Aorta (tissue), 5 donors: ENCODE data around the gene CD84. TPM values are rescaled to one million over a fixed set of nuclear protein-coding genes. Genes with fewer than 3 reads are reported as not detected.

Experiments
- ATAC-seq: fragments of 200-7000 bp; cut with Tn5 transposase; one replicate; pipeline ENCODE4 v1.9.1; 2022; ENCODE audit warnings: moderate library complexity; ENCODE audit not compliant: low FRiP score
- DNase-seq, 2 donors: peaks; one replicate each; pipeline ENCODE4 v3.0.0-alpha.2; 2020
- H3K27ac ChIP-seq, 2 donors: one replicate each; pipeline ENCODE4 v1.5.1; 2013; ENCODE audit warnings: low read length in 2 of 2, mild to moderate bottlenecking in 2 of 2, moderate library complexity in 2 of 2, control low read depth in 1 of 2, inconsistent platforms in 1 of 2, low read depth in 1 of 2
- H3K27me3 ChIP-seq, 2 donors: one replicate each; pipeline ENCODE4 v1.6.1; 2013; ENCODE audit warnings: control low read depth in 1 of 2, low read length in 1 of 2, mild to moderate bottlenecking in 1 of 2, moderate library complexity in 1 of 2; ENCODE audit not compliant: insufficient read depth in 2 of 2, control insufficient read depth in 1 of 2
- H3K36me3 ChIP-seq, 2 donors: one replicate each; pipeline ENCODE4 v1.6.1; 2013; ENCODE audit warnings: control low read depth in 1 of 2, low read length in 1 of 2, mild to moderate bottlenecking in 1 of 2; ENCODE audit not compliant: insufficient read depth in 2 of 2, control insufficient read depth in 1 of 2
- H3K4me1 ChIP-seq, 2 donors: one replicate each; pipeline ENCODE4 v1.6.1; 2013; ENCODE audit warnings: low read length in 2 of 2, control low read depth in 1 of 2, mild to moderate bottlenecking in 1 of 2, moderate library complexity in 1 of 2; ENCODE audit not compliant: insufficient read depth in 2 of 2, control insufficient read depth in 1 of 2
- H3K4me3 ChIP-seq, 2 donors: one replicate each; pipeline ENCODE4 v1.5.1; 2013; ENCODE audit warnings: low read length in 2 of 2, control low read depth in 1 of 2, mild to moderate bottlenecking in 1 of 2
- H3K9me3 ChIP-seq: one replicate; pipeline ENCODE4 v1.6.1; 2013; ENCODE audit warnings: mild to moderate bottlenecking, low read length; ENCODE audit not compliant: control insufficient read depth
- whole genome bisulfite sequencing, 2 donors: extraction: QIAGEN DNeasy Blood & Tissue Kit; methylation state at CpG; one replicate each; pipeline ENCODE4 v1.1.7; 2013; 5-methylcytosine and 5-hydroxymethylcytosine counted together
- intact Hi-C, 2 donors: fragments of 100-400 bp; cut with DNase I; formaldehyde crosslinking; loops; one replicate each; pipeline versions ENCODE4 v1.14.2 to v1.15.0; 2022
- polyA plus RNA-seq, 2 donors: library from polyadenylated mRNA; stranded (reverse); fragments of 200-250 nt; gene quantifications; one replicate each; pipeline ENCODE4 v1.2.3, GENCODE V29; 2013
- total RNA-seq, 2 donors: library from RNA; stranded (reverse); fragmentation: NEBNext Ultra II Directional; extraction: Animal tissue kit (Norgen Biotek cat#: 25700); gene quantifications; one replicate each; pipeline ENCODE4 v1.2.1, GENCODE V29; 2021
- donor health status: healthy with polysubstance abuse.
- donor health status: Bipolar disorder and iron deficiency.
- donor health status: DM: no; HTN: no; CAD: no.
- donor health status: DM: no; HTN: no; CAD: no.
- donor health status: DM: yes; HTN: yes; CAD: no.

The CD84 gene
- total and polyA plus RNA-seq, 4 donors: 0.41 to 22.9 (median 7.5) TPM

GRCh38 chr1:160558660-160559380 is 20.5 kb downstream of the CD84 start:
- no peaks in the 10 kb centered on the region for H3K27me3 ChIP-seq
- intact Hi-C loops: no loop called here
- H3K4me1 ChIP-seq: no peaks in the 10 kb centered on the region
- no peak for ATAC-seq
- H3K36me3 ChIP-seq: no peaks in the 10 kb centered on the region
- H3K27ac ChIP-seq: no peak overlapping the region
- no peak for DNase-seq
- no peaks in the 10 kb centered on the region for H3K9me3 ChIP-seq
- WGBS, 2 donors: 75 to 79% methylated on average over 4 of the region's 4 CpGs
- H3K4me3 ChIP-seq: no peak overlapping the region

GRCh38 chr1:160553778-160554177 is 25.5 kb downstream of the CD84 start:
- H3K27ac ChIP-seq: no peak overlapping the region
- H3K9me3 ChIP-seq: peaks cover 1% of the 10 kb centered on the region
- ATAC-seq (no peak), DNase-seq (no peak)
- no peaks in the 10 kb centered on the region for H3K4me1 ChIP-seq
- no peak overlapping the region for H3K4me3 ChIP-seq
- H3K27me3 ChIP-seq: no peaks in the 10 kb centered on the region
- WGBS, 2 donors: 65 to 66% methylated on average over 4 of the region's 4 CpGs
- H3K36me3 ChIP-seq: no peaks in the 10 kb centered on the region
- intact Hi-C loops: no loop called here

DNA sequence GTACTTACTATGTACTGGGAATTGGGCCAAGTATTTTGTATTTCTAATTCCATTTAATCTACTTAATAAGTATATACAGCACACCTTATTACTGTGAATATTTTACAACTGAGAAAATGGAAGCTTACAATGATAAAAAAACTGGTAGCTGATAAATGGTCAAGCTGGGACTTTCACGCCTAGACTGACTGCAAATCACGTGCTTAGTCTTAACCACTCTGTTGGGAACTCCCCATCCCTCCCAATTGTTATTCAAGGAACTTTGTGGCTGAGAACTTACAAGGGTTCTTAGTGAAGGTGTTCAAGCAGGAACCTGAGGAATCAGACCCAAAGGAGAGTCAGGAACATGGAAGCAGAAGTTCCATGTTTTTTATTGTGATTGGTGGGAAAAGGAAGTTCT is 26.9 kb downstream of the CD84 start:
- Histone ChIP-seq H3K36me3 (no peaks in the 10 kb centered on the region), H3K27me3 (no peaks in the 10 kb centered on the region), H3K4me1 (no peaks in the 10 kb centered on the region), H3K4me3 (no peak overlapping the region), H3K9me3 (peaks cover 1% of the 10 kb centered on the region), H3K27ac (no peak overlapping the region)
- intact Hi-C loops: no loop called here
- DNase-seq (no peak), ATAC-seq (no peak)
- WGBS, 2 donors: 52 to 53% methylated on average over 2 of the region's 2 CpGs

- Histone ChIP-seq H3K4me1 (no peaks in the 10 kb centered on the region), H3K27ac (no peak overlapping the region), H3K27me3 (no peaks in the 10 kb centered on the region), H3K4me3 (no peak overlapping the region), H3K9me3 (peaks cover 1% of the 10 kb centered on the region), H3K36me3 (no peaks in the 10 kb centered on the region)
- intact Hi-C loops: no loop called here
- 63 to 72% methylated on average over 6 of the region's 6 CpGs for WGBS, 2 donors
- ATAC-seq (no peak), DNase-seq (peak in 1 of 2 donors; percentile 59)
Observed at GRCh38 chr1:160550572-160551034, 28.7 kb downstream of the CD84 start.

DNA sequence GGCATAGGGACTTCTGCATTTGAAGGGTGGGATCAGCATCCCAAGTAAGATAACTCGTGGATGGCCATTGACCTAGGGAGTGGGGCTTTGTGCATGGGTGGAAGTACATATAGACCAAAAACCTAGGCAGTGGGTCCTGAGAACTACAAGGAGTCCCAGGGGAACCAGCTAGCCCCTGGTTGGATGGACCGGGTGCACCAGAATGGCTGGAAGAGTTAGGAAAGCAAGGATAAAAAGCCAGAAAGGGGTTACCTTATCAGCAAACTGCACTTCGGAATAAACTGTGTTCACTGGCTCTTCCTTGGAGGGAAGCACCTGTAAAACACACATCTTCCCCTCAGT is 29.7 kb downstream of the CD84 start:
- Histone ChIP-seq H3K27ac (no peak overlapping the region), H3K9me3 (peaks cover 1% of the 10 kb centered on the region), H3K4me1 (no peaks in the 10 kb centered on the region), H3K27me3 (no peaks in the 10 kb centered on the region), H3K36me3 (no peaks in the 10 kb centered on the region), H3K4me3 (no peak overlapping the region)
- WGBS, 2 donors: 77 to 78% methylated on average over 3 of the region's 3 CpGs
- ATAC-seq (no peak), DNase-seq (no peak)
- intact Hi-C loops: no loop called here

GRCh38 chr1:160548960-160549664 is 30.2 kb downstream of the CD84 start:
- intact Hi-C loops: no loop called here
- H3K27me3 ChIP-seq: no peaks in the 10 kb centered on the region
- H3K27ac ChIP-seq: no peak overlapping the region
- ATAC-seq (no peak), DNase-seq (no peak)
- no peaks in the 10 kb centered on the region for H3K36me3 ChIP-seq
- WGBS, 2 donors: 53 to 56% methylated on average over 5 of the region's 5 CpGs
- H3K4me1 ChIP-seq: no peaks in the 10 kb centered on the region
- no peak overlapping the region for H3K4me3 ChIP-seq
- peaks cover 1% of the 10 kb centered on the region for H3K9me3 ChIP-seq

DNA sequence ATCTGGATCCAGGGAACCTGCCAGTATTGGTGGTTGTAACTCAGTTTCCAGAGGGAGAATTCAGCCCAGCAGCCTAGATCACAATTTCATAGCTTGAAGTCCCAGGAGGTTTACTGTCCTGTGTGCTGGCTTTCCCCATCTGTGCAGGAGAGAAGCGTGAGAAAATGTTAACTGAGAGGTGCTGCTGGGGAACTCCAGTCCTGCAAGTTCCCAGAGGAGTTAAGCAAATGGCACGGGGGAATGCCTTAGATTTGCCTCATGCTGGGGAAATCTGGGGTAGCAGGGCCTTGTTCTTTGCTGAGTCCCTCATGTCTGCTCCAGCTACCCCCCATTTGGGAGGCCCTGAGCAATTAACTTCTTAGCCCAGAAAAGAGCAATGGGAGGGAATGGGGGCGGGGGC is 31.1 kb downstream of the CD84 start:
- intact Hi-C loops: no loop called here
- WGBS, 2 donors: 39 to 50% methylated on average over 3 of the region's 3 CpGs
- Histone ChIP-seq H3K27me3 (no peaks in the 10 kb centered on the region), H3K4me1 (no peaks in the 10 kb centered on the region), H3K9me3 (no peaks in the 10 kb centered on the region), H3K27ac (no peak overlapping the region), H3K36me3 (no peaks in the 10 kb centered on the region), H3K4me3 (no peak overlapping the region)
- DNase-seq: no peak
- no peak for ATAC-seq

DNA sequence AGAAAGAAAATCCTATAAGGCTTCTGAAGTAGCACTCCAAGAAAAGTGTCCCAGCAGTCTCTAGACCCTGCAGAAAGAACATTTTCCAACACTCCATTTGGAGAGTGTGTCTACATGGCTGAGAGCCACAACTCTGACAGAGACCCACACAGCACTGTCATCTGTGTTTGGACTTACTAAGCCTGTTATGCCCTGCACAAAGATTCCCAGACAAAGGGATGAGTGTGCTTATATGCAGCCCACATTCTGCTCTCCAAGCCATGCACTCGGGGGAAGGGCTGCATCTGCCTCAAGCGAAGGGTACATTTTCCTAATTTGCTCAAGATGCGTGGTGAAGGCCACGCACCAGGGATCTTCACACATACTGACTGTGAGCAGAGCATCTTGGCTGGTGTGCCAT is 31.9 kb downstream of the CD84 start:
- 67 to 78% methylated on average over 4 of the region's 4 CpGs for WGBS, 2 donors
- Histone ChIP-seq H3K4me3 (no peak overlapping the region), H3K9me3 (no peaks in the 10 kb centered on the region), H3K4me1 (no peaks in the 10 kb centered on the region), H3K27ac (no peak overlapping the region), H3K27me3 (no peaks in the 10 kb centered on the region), H3K36me3 (no peaks in the 10 kb centered on the region)
- intact Hi-C loops: no loop called here
- no peak for DNase-seq
- ATAC-seq: no peak

DNA sequence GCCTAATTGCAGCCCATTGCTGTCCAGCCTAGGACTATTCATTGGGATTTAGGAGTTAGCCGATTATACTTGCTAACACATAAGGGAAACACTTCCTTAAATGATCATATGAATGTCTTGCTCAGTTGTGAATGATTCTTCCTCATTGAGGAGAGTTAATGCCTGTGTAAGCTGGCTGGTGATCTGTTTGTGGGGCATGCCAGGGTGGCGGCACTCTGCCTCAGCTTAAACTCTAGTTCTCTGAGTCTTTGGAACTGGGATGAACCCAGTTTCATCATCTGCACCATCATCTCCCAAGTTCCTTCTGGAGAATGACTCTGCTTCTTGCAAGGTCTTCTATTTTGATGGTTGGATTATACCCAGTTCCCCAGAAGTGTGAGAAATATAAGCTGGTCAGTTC is 32.4 kb downstream of the CD84 start:
- 83 to 87% methylated on average over 2 of the region's 2 CpGs for WGBS, 2 donors
- ATAC-seq (no peak), DNase-seq (peak in 1 of 2 donors; percentile 69)

More for the DNA sequence above, 32.4 kb downstream of the CD84 start:
- Histone ChIP-seq H3K9me3 (no peaks in the 10 kb centered on the region), H3K36me3 (no peaks in the 10 kb centered on the region), H3K27ac (no peak overlapping the region), H3K27me3 (no peaks in the 10 kb centered on the region), H3K4me3 (no peak overlapping the region), H3K4me1 (no peaks in the 10 kb centered on the region)
- intact Hi-C loops: no loop called here
